ENCODE results near the gene VWA5B1.

Gene VWA5B1

GRCh38 chr1:20343149-20343937, 52.7 kb downstream of the VWA5B1 start:
- TF ChIP-seq GATA2 (IDR thresholded peaks at IDR 0.05; ENCODE audit: low read depth, low read length) (no peak), GATA3 (IDR thresholded peaks at IDR 0.05; ENCODE audit: low read depth, low read length) (no peak)

DNA sequence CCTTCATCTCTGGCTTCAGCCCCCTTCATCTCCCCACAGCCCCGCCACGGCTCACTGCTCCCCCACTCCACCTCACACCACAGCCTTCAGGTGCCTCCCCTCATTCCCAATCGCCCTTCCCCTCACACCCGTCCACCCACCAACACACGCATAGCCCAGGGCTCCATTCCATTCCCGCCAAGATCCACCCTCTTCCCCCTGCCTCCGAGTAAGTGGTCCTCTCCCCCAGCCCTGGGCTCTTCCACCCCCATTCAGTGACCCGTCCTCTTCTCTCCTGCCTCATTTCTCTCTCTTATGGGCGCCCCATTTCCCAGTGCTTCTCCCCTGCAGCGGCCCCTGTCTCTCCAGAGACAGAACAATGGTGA, 53.2 kb downstream of the VWA5B1 start:
- no peak for TF ChIP-seq GATA2 (IDR thresholded peaks at IDR 0.05; ENCODE audit: low read depth, low read length)
- no peak for TF ChIP-seq GATA3 (IDR thresholded peaks at IDR 0.05; ENCODE audit: low read depth, low read length)

- no peak for TF ChIP-seq GATA2 (IDR thresholded peaks at IDR 0.05; ENCODE audit: low read depth, low read length)
- TF ChIP-seq GATA3 (IDR thresholded peaks at IDR 0.05; ENCODE audit: low read depth, low read length) = no peak
Measured at GRCh38 chr1:20344738-20345137, 54.1 kb downstream of the VWA5B1 start.

DNA sequence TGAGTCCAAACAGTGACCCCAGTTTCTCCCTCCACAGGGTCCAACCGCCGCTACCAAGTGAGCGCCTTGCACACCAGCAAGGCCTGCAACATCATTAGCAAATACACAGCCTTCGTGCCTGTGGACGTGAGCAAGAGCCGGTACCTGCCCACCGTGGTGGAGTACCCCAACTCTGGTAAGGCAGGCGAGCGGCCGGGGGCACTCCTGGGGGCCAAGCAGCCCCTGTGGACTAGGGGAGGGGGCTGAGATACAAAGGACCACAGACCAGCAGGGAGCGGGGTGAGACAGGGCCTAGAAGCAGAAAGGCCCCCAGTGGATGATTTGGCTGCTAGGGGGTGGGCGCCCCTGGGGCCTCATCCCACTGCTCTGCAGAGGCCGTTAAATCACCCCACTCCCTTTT, 54.7 kb downstream of the VWA5B1 start:
- TF ChIP-seq GATA3 (IDR thresholded peaks at IDR 0.05; ENCODE audit: low read depth, low read length) (no peak), GATA2 (IDR thresholded peaks at IDR 0.05; ENCODE audit: low read depth, low read length) (no peak)

GRCh38 chr1:20346433-20346832, 55.8 kb downstream of the VWA5B1 start:
- no peak for TF ChIP-seq GATA3 (IDR thresholded peaks at IDR 0.05; ENCODE audit: low read depth, low read length)

DNA sequence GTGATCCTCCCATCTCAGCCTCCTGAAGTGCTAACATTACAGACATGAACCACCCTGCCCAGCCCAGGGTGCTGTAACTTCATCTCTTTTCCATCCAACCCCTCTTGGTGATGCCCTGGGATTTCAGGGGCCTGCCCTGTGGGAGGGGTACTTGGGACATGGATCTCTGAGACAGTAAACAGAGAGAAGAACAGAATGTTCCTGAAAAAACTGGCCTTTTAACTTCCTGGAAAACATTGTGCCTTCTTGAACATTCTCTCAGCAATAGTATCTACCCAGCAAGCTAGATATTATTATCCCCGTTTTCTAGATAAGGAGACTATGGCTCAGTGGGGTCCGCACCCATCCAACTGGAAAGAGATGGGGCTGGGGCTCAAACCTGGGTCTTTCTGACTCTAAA, 57.0 kb downstream of the VWA5B1 start:
- no peak for TF ChIP-seq GATA2 (IDR thresholded peaks at IDR 0.05; ENCODE audit: low read depth, low read length)
- no peak for TF ChIP-seq GATA3 (IDR thresholded peaks at IDR 0.05; ENCODE audit: low read depth, low read length)

DNA sequence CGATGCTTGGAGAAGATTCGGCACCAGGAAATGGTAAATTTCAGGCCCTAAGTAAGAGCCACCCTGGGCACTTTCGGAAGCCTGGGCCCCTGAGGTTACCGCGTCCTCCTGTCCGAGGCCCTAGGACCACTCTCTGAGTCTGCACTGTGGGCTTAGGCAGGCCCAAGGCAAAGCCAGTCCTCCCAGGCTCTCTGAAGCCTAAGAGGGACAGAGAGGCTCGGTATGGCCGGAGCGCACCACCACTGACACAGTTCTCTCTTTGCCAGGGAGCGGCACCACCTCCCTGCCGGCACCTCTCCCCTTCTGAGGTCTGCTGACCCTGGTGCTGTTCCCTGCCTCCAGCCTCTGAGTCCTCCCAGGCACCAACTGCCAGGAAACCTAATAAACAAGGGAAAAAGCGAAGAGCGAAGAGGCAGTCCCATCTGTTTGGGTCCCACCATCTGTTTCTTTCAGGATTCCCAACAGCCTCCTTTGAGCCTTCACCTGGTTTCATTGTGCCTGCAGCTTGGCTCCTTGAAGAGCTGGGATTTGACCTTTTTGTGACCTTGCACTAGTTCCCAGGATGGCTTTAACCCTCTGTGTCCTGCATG, 57.7 kb downstream of the VWA5B1 start:
- TF ChIP-seq GATA3 (IDR thresholded peaks at IDR 0.05; ENCODE audit: low read depth, low read length) (no peak), GATA2 (IDR thresholded peaks at IDR 0.05; ENCODE audit: low read depth, low read length) (no peak)

GRCh38 chr1:20349561-20349960, 58.9 kb downstream of the VWA5B1 start:
- TF ChIP-seq GATA2 (IDR thresholded peaks at IDR 0.05; ENCODE audit: low read depth, low read length) (no peak), GATA3 (IDR thresholded peaks at IDR 0.05; ENCODE audit: low read depth, low read length) (no peak)

DNA sequence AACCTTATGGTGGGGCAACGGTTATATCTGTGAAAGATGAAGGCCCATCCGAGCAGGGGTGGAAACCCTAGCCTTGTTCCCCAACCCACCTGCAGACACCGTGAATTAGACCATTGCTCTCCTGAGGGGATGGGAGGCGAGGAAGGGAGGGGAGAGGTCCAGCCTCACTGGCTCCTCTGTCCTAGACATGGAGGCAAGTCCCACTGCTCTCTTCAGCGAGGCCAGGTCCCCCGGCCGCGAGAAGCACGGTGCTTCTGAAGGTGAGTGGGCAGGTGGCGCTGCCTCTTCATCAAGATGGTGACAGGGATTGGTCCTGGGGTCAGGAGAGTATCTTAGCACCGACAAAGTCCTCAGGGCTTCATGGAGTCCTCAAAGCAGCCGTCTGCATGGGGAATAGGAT, 59.3 kb downstream of the VWA5B1 start:
- TF ChIP-seq GATA3 (IDR thresholded peaks at IDR 0.05; ENCODE audit: low read depth, low read length) = no peak

DNA sequence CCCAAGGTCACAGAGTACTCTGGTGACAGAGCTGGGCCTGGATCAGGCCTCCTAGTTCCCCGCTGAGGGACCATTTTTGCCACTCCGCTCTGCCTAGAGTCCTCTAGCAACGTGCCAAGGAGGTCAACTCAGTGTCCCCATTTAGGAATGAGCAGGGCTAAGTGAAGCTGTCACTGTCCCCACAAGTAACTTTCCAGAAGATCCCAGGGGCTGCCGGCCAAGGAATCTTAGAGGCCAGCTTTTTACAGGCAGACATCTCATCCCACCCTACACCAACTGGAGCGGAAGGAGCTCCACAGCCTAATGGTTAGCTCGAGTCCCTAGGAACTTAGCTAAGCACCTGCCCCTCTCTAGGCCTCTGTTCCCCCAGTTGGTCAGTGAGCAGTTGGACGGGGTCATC, 59.7 kb downstream of the VWA5B1 start:
- TF ChIP-seq GATA3 (IDR thresholded peaks at IDR 0.05; ENCODE audit: low read depth, low read length) = no peak

GRCh38 chr1:20351911-20352701, 61.4 kb downstream of the VWA5B1 start:
- no peak for TF ChIP-seq GATA2 (IDR thresholded peaks at IDR 0.05; ENCODE audit: low read depth, low read length)
- TF ChIP-seq GATA3 (IDR thresholded peaks at IDR 0.05; ENCODE audit: low read depth, low read length) = no peak

DNA sequence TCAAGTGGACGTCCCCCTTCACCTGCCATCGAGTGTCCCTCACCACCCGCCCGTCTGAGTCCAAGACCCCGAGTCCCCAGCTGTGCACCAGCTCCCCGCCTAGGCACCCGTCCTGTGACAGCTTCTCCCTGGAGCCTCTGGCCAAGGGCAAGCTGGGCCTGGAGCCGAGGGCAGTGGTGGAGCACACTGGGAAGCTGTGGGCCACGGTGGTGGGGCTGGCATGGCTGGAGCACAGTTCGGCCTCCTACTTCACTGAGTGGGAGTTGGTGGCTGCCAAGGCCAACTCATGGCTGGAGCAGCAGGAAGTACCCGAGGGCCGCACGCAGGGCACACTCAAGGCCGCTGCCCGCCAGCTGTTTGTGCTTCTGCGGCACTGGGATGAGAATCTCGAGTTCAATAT, 63.2 kb downstream of the VWA5B1 start:
- TF ChIP-seq GATA2 (IDR thresholded peaks at IDR 0.05; ENCODE audit: low read depth, low read length) (no peak), GATA3 (IDR thresholded peaks at IDR 0.05; ENCODE audit: low read depth, low read length) (no peak)

- no peak for TF ChIP-seq GATA3 (IDR thresholded peaks at IDR 0.05; ENCODE audit: low read depth, low read length)
- no peak for TF ChIP-seq GATA2 (IDR thresholded peaks at IDR 0.05; ENCODE audit: low read depth, low read length)
Measured at GRCh38 chr1:20354610-20355009, 63.9 kb downstream of the VWA5B1 start.

DNA sequence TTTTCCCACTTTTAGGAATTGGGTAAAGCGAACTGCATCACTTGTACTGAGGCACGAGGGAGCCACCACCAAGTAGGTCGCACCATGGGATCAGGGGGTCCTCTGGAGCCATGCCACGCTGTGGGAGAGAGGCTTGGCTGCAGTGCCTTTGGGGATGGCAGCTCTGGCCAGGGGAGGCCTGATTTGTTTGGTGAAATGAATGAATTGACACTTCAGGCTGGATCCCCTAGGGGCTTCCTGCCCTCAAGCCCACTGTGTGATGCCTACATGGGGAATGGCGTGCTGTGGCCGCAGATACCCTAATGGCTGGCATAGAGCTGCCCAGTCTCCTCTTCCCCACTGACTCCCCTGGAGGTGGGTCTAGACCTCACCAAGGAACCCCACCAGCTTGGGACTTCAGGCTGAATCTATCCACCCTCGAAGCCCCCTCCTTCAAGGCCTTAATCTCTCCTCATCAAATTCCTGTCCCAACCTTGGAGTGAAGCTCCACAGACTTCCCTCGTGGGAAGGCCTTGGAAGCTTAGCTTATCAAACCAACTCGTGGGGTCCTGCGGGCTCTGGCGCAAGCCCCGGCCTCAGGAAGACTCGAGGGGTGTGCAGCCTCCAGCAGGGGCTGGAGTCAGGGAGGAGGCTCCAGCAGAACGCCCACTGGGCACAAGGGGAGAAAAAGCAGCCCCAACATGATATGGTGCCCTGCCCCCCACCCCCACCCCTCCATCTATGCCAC, 64.6 kb downstream of the VWA5B1 start:
- no peak for TF ChIP-seq GATA2 (IDR thresholded peaks at IDR 0.05; ENCODE audit: low read depth, low read length)
- TF ChIP-seq GATA3 (IDR thresholded peaks at IDR 0.05; ENCODE audit: low read depth, low read length) = no peak

Data from SH-SY5Y (cell line).